BJ (cell line): ENCODE data around the gene CAT. TPM values are rescaled to one million over a fixed set of nuclear protein-coding genes. Genes with fewer than 3 reads are reported as not detected.

ENCODE experiments used
- CTCF ChIA-PET: fragments of 350-600 bp; formaldehyde crosslinking; extraction: SDS; loops from one replicate; lab custom pipeline; 2021; ENCODE audit warnings: antibody characterized with exemption, inconsistent platforms; lab: Yijun Ruan, JAX
- POLR2A ChIA-PET: fragments of 300-600 bp; sonication (Branson Sonifier 250); formaldehyde crosslinking; extraction: SDS; loops from one replicate; lab custom pipeline; 2021; ENCODE audit warnings: antibody characterized with exemption; lab: Charles Lee
- DNase-seq: peaks from one replicate; pipeline ENCODE4 v3.0.0-alpha.2; 2011; ENCODE audit warnings: low read depth
- H3K27me3 ChIP-seq: 2 replicates; pipeline ENCODE4 v1.6.0; 2011; ENCODE audit warnings: low read length; ENCODE audit not compliant: control insufficient read depth, insufficient read depth
- H3K36me3 ChIP-seq: 2 replicates; pipeline ENCODE4 v1.5.1; 2011; ENCODE audit warnings: low read length; ENCODE audit not compliant: control insufficient read depth, insufficient read depth
- H3K4me3 ChIP-seq: 2 replicates; pipeline ENCODE4 v1.5.1; 2011; ENCODE audit warnings: low read depth, mild to moderate bottlenecking, control low read depth, low read length
- CTCF ChIP-seq: IDR thresholded peaks from 2 replicates; pipeline ENCODE4 v1.5.1; 2011; ENCODE audit warnings: low read depth, mild to moderate bottlenecking, control low read depth, inconsistent platforms, low read length, moderate library complexity; ENCODE audit not compliant: insufficient read depth
- polyA plus RNA-seq: library from polyadenylated mRNA; depleted of rRNA; stranded (reverse); fragments of >200 nt; gene quantifications from 2 replicates; pipeline ENCODE4 v1.2.3, GENCODE V29; 2011

The CAT gene
- polyA plus RNA-seq, 1 experiment: 101 TPM

- peaks cover 1% of the 10 kb centered on the region; the same call in 1 of the 2 replicates for H3K27me3 ChIP-seq
- TF ChIP-seq CTCF: no peak
- ChIA-PET CTCF (interaction anchor here (0.7 to 3.6 kb wide), 2 partner anchors 27 to 321 kb away, joined by 3 to 18 read pairs; no protein-coding TSS in a partner anchor), POLR2A (no interaction called here)
- no peaks in the 10 kb centered on the region for H3K36me3 ChIP-seq
- DNase-seq: no peak
- H3K4me3 ChIP-seq: no peak overlapping the region
Measured at GRCh38 chr11:34495239-34495723, 56.5 kb downstream of the CAT start.

GRCh38 chr11:34495724-34496377 is 57.1 kb downstream of the CAT start:
- ChIA-PET POLR2A (no interaction called here), CTCF (interaction anchor here (0.7 to 1.8 kb wide), 2 partner anchors 8 to 321 kb away, joined by 3 to 6 read pairs; no protein-coding TSS in a partner anchor)
- DNase-seq: no peak
- H3K36me3 ChIP-seq: no peaks in the 10 kb centered on the region
- no peak overlapping the region for H3K4me3 ChIP-seq
- peaks cover 1% of the 10 kb centered on the region; the same call in 1 of the 2 replicates for H3K27me3 ChIP-seq
- no peak for TF ChIP-seq CTCF

GRCh38 chr11:34499719-34500500 is 61.2 kb downstream of the CAT start:
- Histone ChIP-seq H3K27me3 (peaks cover 1% of the 10 kb centered on the region; the same call in 1 of the 2 replicates), H3K36me3 (no peaks in the 10 kb centered on the region), H3K4me3 (no peak overlapping the region)
- no peak for DNase-seq
- ChIA-PET CTCF (interaction anchor here (0.6 to 6.4 kb wide), 6 partner anchors 7 to 326 kb away, joined by 3 to 50 read pairs (median 3); partner anchors contain the start of gene ELF5), POLR2A (no interaction called here)
- no peak for TF ChIP-seq CTCF

GRCh38 chr11:34501500-34501899 is 62.8 kb downstream of the CAT start:
- no peak for TF ChIP-seq CTCF
- no peaks in the 10 kb centered on the region for H3K36me3 ChIP-seq
- H3K4me3 ChIP-seq: no peak overlapping the region
- peak; percentile 71 for DNase-seq
- CTCF ChIA-PET: interaction anchor here (0.8 to 6.4 kb wide), 3 partner anchors 9 to 14 kb away, joined by 3 to 50 read pairs (median 26); partner anchors contain the start of gene ELF5
- POLR2A ChIA-PET: no interaction called here
- peaks cover 1% of the 10 kb centered on the region for H3K27me3 ChIP-seq

- ChIA-PET CTCF (interaction anchor here (3.8 to 6.4 kb wide), 2 partner anchors 9 to 11 kb away, joined by 26 to 50 read pairs; partner anchors contain the start of gene ELF5), POLR2A (no interaction called here)
- no peaks in the 10 kb centered on the region for H3K36me3 ChIP-seq
- no peak overlapping the region for H3K4me3 ChIP-seq
- TF ChIP-seq CTCF: no peak
- H3K27me3 ChIP-seq: peaks cover 1% of the 10 kb centered on the region
- DNase-seq: no peak
Measured at GRCh38 chr11:34501949-34502348, 63.2 kb downstream of the CAT start.
